ENCODE measurements around the gene LARP4B.
"Not testable (repeated sequence)": the region's sequence is repeated elsewhere in the genome, so short reads cannot be mapped to it uniquely, and the experiment has no call there.

The LARP4B gene

DNA sequence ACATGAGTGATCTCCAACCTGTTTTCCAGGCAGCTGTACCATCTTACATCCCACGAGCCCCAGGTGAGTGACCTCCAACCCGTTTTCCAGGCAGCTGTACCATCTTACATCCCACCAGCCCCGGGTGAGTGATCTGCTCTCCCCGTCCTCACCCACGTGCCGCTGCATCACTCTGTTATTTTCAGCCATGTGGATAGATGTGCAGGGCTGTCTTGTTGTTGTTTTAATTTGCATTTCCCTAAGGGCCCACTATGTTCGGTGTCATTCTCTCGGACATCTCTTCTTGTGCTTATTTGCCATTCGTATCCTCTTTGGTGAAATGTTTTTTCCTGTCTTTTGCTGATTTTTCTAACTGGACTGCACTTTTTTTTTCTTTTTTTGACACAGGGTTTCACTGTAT is 17.9 kb upstream of the LARP4B start:
- H3K36me3 ChIP-seq (replicated peaks): no peaks in the 10 kb centered on the region
- H3K27me3 ChIP-seq (ENCODE audit: low read depth): 0 out of 2 replicates have a peak, but pooled peaks cover 5% of the 10 kb centered on the region
- DNase-seq (ENCODE audit: low spot score in 2 of 2): no peak
- no peak overlapping the region for H3K4me3 ChIP-seq
- H3K4me1 ChIP-seq: no peaks in the 10 kb centered on the region
- H3K9me3 ChIP-seq: no peaks in the 10 kb centered on the region
- in situ Hi-C loops (cut with MboI; ENCODE audit: low sequenced_read_pairs): no loop called here

DNA sequence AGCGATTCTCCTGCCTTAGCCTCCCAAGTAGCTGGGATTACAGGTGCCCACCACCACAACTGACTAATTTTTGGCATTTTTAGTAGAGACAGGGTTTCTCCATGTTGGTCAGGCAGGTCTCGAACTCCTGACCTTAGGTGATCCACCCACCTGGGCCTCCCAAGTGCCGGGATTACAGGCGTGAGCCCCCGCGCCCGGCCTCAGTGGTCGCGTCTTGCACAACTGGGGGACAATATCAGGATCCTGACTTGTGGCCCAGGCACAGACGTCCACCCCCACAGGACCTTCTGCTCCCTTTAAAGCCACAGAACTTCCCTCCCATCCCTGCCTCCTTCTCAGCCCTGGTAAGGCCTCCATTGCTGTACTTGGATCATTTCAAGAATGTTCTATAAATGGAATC is 16.8 kb upstream of the LARP4B start:
- H3K4me1 ChIP-seq: peaks cover 8% of the 10 kb centered on the region
- in situ Hi-C loops (cut with MboI; ENCODE audit: low sequenced_read_pairs): no loop called here

DNA sequence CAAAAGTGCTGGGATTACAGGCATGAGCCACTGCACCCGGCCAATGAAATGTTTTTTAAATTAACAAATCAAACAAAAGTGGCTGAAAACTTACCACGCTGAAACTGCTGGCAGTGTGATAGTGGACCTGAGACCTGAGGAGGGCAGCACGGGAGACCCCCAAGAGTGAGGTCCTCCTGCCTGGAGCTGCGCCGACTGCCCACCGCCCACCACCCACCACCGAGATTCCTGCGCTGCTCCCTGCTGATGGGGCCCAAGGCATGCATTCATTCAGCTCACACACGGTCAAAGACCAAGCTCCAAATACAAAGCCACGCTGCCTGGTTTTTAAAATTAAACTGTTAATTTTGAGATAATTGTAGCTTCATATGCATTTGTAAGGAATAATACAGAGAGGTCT is 16.4 kb upstream of the LARP4B start:
- in situ Hi-C loops (cut with MboI; ENCODE audit: low sequenced_read_pairs): no loop called here
- Histone ChIP-seq H3K9me3 (no peaks in the 10 kb centered on the region), H3K4me3 (no peak overlapping the region)

More for the DNA sequence above, 16.8 kb upstream of the LARP4B start:
- Histone ChIP-seq H3K36me3 (replicated peaks) (no peaks in the 10 kb centered on the region), H3K4me3 (no peak overlapping the region), H3K9me3 (no peaks in the 10 kb centered on the region), H3K27me3 (ENCODE audit: low read depth) (0 out of 2 replicates have a peak, but pooled peaks cover 5% of the 10 kb centered on the region)
- DNase-seq (ENCODE audit: low spot score in 2 of 2): no peak

DNA sequence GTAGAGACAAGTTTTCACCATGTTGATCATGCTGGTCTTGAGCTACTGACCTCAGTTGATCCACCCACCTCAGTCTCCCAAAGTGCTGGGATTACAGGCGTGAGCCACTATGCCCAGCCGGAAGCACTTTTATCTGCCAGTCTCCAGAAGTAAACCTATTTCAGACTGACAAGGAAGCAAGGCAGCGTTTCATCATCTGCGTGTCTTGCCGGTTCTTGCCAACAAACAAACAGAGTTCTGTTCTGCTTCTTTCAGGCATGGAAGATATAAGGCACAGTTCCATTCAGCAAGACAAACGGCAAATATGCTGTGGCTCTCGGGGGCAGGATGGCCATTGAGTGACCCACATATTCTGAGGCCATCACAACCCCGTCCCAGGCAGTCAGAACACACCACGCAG is 15.5 kb upstream of the LARP4B start:
- Histone ChIP-seq H3K4me1 (peaks cover 8% of the 10 kb centered on the region), H3K36me3 (replicated peaks) (no peaks in the 10 kb centered on the region), H3K27me3 (ENCODE audit: low read depth) (0 out of 2 replicates have a peak, but pooled peaks cover 5% of the 10 kb centered on the region), H3K4me3 (no peak overlapping the region), H3K9me3 (no peaks in the 10 kb centered on the region)
- no peak for DNase-seq (ENCODE audit: low spot score in 2 of 2)
- in situ Hi-C loops (cut with MboI; ENCODE audit: low sequenced_read_pairs): no loop called here

More for the DNA sequence above, 16.4 kb upstream of the LARP4B start:
- Histone ChIP-seq H3K27me3 (ENCODE audit: low read depth) (0 out of 2 replicates have a peak, but pooled peaks cover 5% of the 10 kb centered on the region), H3K4me1 (peaks cover 8% of the 10 kb centered on the region), H3K36me3 (replicated peaks) (no peaks in the 10 kb centered on the region)
- no peak for DNase-seq (ENCODE audit: low spot score in 2 of 2)

DNA sequence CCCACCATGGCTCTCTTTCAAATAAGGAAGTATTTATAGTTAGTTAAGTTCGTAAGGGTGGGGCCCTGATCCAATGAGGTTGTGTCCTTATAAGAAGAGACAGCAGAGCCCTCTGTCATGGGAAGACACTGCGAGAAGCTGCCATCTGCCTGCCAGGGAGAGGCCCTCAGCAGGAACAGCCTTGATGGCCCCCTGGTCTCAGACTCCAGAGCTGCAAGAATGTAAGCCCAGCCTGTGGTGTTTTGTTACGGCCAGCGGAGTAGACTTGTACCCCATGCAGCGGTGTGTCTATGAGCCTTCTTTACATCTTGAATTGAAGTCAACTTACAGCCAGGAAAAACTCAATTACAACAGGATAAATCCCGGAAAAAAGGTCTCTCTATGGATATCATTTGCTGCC is 14.3 kb upstream of the LARP4B start:
- in situ Hi-C loops (cut with MboI; ENCODE audit: low sequenced_read_pairs): no loop called here
- H3K4me1 ChIP-seq: peaks cover 8% of the 10 kb centered on the region
- no peaks in the 10 kb centered on the region for H3K9me3 ChIP-seq
- H3K36me3 ChIP-seq (replicated peaks): no peaks in the 10 kb centered on the region
- no peak overlapping the region for H3K4me3 ChIP-seq
- 0 out of 2 replicates have a peak, but pooled peaks cover 5% of the 10 kb centered on the region for H3K27me3 ChIP-seq (ENCODE audit: low read depth)
- no peak for DNase-seq (ENCODE audit: low spot score in 2 of 2)

DNA sequence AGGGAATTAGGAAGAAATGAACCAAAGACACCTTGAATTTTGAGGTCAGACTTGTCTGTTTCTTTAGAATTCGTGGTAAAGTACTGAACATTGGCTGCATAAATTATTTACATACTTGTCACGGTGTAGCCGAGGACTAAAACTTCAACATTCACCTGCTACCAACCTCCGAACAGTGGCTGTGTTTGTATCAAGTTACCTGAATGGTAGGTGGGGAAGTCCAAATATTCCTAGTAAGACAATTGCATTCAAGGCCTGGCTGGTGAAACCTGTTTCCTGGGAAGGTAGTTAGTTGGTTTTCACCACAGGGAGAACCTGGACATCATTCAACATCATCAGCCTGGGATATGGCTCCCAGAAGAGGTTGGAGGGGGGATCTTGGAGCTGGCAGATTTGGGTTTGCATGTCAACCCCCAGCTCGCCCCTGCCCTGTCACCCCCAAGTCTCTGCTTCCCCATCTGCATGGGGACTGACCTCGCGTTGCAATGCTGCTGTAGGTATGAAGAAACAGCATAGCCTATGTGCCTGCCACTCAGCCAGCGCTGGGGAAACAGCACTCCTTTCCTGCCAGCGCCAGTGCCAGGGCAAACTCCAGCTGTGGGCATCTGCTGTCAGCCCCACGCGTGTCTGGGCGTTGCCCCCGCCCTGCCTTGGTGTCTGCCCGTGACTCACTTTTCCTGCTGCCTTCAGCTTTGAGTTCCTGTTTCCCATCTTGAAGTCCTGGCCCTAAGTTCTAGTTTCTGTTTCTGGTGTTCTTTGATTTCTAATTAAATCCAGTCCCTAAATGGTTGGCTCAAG is 12.7 kb upstream of the LARP4B start:
- in situ Hi-C loops (cut with MboI; ENCODE audit: low sequenced_read_pairs): no loop called here
- no peaks in the 10 kb centered on the region for H3K27me3 ChIP-seq (ENCODE audit: low read depth)
- H3K4me3 ChIP-seq: no peak overlapping the region
- H3K4me1 ChIP-seq: peaks cover 8% of the 10 kb centered on the region
- no peaks in the 10 kb centered on the region for H3K9me3 ChIP-seq
- no peaks in the 10 kb centered on the region for H3K36me3 ChIP-seq (replicated peaks)
- no peak for DNase-seq (ENCODE audit: low spot score in 2 of 2)

DNA sequence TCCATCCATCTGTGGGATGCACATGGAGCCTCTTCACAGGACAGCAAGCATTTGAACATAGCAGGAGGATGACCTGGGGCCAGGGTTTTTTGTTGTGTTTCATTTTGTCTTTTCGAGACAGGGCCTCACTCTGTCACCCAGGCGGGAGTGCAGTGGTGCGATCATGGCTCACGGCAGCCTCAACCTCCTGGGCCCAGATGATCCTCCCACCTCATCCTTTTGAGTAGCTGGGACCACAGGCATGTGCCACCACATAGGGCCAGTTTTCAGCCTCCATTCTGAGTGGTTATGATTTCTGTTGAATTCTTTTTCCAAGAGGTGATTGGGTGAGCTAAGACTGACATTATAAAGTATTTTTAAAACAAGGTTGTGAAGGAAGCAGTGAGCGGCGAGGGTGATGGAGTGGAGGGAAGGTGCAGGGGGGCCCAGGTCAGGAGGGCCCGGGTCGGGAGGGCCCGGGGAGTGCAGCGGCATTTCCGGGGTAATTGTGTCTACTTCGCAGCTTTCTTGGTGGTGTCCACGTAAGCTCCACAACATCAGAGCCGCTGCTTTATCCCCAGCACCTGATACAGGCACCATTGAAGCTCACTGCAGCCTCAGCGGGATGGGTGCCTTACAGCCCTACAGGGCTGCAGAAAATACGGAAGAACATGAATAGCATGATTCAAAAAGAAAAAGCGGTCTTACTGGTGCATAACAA is 12.0 kb upstream of the LARP4B start:
- H3K27me3 ChIP-seq (ENCODE audit: low read depth): no peaks in the 10 kb centered on the region
- in situ Hi-C loops (cut with MboI; ENCODE audit: low sequenced_read_pairs): no loop called here
- H3K4me1 ChIP-seq: peaks cover 8% of the 10 kb centered on the region
- H3K4me3 ChIP-seq: no peak overlapping the region
- no peaks in the 10 kb centered on the region for H3K36me3 ChIP-seq (replicated peaks)
- no peaks in the 10 kb centered on the region for H3K9me3 ChIP-seq
- no peak for DNase-seq (ENCODE audit: low spot score in 2 of 2)

DNA sequence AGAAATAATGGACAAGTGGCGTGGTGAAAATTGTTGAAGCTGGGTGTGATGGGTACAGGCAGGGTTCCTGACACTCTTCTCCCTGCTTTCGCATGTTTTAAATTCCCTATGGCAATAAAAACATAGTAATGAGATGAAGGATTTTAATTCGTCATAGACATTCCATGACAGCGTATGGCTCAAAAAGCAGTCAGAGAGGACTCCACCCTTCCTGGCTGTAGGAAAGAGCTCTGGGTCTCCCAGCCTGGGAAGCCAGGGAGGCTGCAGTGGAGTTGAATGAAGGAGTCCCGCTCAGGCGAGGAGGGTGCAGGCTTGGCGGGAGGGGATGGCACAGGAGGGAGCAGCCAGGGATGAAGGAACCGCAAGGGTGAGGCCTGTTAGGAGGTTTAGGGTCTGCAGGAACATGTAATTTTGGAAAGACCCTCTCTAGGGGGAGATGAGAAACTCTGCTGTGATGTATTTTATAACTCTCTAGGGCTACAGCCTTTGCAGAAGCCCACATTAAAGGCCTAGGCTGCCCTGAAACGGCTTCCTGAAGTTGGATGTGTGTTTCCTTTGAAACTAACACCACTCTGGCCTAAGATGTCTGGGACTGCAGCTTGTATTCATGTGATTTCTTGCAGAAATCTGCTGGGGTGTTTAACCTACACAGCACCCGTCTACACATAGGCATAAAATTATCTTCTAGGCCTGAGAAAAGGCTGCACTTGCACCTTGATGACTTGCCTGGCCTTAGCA is 7.6 kb upstream of the LARP4B start:
- H3K4me1 ChIP-seq: peaks cover 6% of the 10 kb centered on the region
- no peak overlapping the region for H3K4me3 ChIP-seq
- H3K36me3 ChIP-seq (replicated peaks): no peaks in the 10 kb centered on the region
- H3K9me3 ChIP-seq: no peaks in the 10 kb centered on the region
- in situ Hi-C loops (cut with MboI; ENCODE audit: low sequenced_read_pairs): no loop called here
- H3K27me3 ChIP-seq (ENCODE audit: low read depth): no peaks in the 10 kb centered on the region
- DNase-seq (ENCODE audit: low spot score in 2 of 2): no peak

DNA sequence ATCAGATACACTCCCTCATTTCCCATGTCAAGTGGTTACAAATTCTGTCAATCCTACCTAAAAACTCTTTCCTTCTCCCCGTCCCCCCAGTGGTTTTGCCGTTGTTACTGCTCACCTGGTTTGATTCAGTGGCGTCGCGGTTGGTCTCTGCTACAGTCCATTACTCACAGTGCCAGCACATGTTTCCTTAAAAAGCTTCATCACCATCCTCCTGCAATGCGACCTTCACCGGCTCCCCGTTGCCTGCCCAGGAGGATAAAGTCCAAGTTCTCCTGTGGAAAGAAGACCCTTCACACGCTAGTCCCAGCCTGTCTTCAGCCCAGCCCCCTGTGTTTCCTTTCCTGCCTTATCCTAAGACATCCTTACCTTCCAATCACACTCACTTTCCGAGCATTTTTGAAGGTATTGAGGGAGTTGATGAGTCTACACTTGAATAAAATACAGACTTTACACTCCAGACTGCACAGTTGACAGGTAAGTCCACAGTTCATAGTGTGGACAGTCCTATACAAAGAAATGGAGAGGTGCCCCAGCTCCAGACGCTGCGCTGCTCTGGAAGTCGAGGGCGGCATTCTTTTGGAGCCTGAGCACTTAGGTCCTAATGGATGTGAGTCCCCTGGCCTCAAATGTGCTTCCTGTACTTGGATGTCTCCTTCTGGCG is 3.4 kb upstream of the LARP4B start:
- in situ Hi-C loops (cut with MboI; ENCODE audit: low sequenced_read_pairs): loop anchor here (5.0 kb wide), 1 partner anchor 52 kb away; the partner anchor contains the start of gene GTPBP4
- DNase-seq (ENCODE audit: low spot score in 2 of 2): no peak
- no peaks in the 10 kb centered on the region for H3K9me3 ChIP-seq
- H3K27me3 ChIP-seq (ENCODE audit: low read depth): no peaks in the 10 kb centered on the region
- no peaks in the 10 kb centered on the region for H3K36me3 ChIP-seq (replicated peaks)
- peaks cover 9% of the 10 kb centered on the region for H3K4me1 ChIP-seq
- no peak overlapping the region for H3K4me3 ChIP-seq

DNA sequence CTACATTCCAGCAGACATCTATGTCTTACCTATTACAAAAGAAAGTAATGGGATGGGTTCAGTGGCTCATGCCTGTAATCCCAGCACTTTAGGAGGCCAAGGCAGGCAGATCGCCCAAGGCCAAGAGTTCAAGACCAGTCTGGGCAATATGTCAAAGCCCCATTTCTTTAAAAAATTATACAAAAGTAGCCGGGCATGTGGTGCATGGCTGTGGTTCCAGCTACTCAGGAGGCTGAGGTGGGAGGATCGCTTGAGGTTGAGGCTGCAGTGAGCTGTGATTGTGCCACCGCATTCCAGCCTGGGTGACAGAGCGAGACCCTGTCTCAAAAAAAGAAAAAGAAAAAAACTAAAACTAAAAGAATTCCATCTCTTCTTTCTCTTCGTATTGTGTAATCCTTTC is 2.7 kb upstream of the LARP4B start:
- in situ Hi-C loops (cut with MboI; ENCODE audit: low sequenced_read_pairs): loop anchor here (5.0 kb wide), 1 partner anchor 53 kb away; the partner anchor contains the start of gene GTPBP4
- not testable (repeated sequence) for H3K4me3 ChIP-seq; H3K27me3 ChIP-seq (ENCODE audit: low read depth); DNase-seq (ENCODE audit: low spot score in 2 of 2); H3K9me3 ChIP-seq; H3K36me3 ChIP-seq (replicated peaks)
- peaks cover 14% of the 10 kb centered on the region for H3K4me1 ChIP-seq

DNA sequence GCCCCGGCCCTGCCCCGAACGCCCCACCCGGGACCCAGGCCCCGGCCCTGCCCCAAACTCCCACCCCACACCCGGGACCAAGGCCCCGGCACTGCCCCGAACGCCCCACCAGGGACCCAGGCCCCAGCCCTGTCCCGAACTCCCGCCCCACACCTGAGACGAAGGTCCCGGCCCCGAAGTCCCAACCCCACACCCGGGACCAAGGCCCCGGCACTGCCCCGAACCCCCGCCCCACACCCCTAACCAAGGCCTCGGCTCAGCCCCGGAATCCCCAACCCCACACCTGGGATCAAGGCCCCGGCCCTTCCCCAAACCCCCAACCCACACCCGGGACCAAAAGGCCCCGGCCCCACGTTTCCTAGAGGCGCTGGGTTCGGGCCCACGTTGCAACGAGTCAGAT is 1.1 kb upstream of the LARP4B start:
- no peaks in the 10 kb centered on the region for H3K27me3 ChIP-seq (ENCODE audit: low read depth)
- in situ Hi-C loops (cut with MboI; ENCODE audit: low sequenced_read_pairs): loop anchor here (5.0 kb wide), 1 partner anchor 55 kb away; the partner anchor contains the start of gene GTPBP4
- H3K4me1 ChIP-seq: peaks cover 23% of the 10 kb centered on the region
- H3K9me3 ChIP-seq: no peaks in the 10 kb centered on the region
- H3K36me3 ChIP-seq (replicated peaks): peaks cover 8% of the 10 kb centered on the region; the same call in 1 of the 2 replicates
- peak overlapping the region; percentile 16 for H3K4me3 ChIP-seq
- DNase-seq (ENCODE audit: low spot score in 2 of 2): no peak

DNA sequence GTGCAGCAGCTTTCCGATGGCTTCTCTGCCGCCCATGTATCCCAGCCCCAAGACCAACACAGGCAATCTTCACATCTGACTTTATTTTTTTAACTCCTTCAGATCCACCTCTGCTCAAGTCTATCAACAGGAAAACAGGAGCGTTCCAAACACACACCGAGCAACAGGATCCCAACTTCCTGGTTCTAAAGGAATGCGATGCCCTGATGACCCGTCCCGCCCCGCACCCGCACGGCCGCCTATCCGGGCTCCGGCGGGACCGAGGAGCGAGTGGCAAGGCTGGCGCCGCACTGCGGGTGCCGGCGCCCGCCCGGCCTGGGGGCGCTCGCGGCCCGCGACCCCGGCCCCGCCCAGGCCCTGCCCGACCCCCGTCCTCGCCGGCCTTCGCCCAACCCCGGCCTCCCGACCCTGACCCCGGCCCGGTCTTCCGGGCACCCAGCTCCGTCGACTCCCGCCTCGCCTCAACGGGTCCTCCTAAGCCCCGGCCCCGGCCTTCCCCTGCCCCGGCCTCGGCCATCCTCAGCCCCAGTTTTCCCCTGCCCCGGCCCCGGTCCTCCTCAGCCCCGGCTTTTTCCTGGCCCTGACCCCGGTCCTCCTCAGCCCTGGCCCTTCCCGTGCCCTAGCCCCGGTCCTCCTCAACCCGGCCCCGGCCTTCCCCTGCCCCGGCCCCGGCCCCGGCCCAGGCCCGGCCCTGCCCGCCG is 730 bp downstream of the LARP4B start:
- Histone ChIP-seq H3K27me3 (ENCODE audit: low read depth) (no peaks in the 10 kb centered on the region), H3K9me3 (no peaks in the 10 kb centered on the region), H3K4me1 (peaks cover 25% of the 10 kb centered on the region), H3K36me3 (replicated peaks) (peaks cover 10% of the 10 kb centered on the region; the same call in 1 of the 2 replicates), H3K4me3 (peak overlapping the region; percentile 55)
- peak in 1 of 2 experiments; percentile 63 for DNase-seq (ENCODE audit: low spot score in 2 of 2)
- in situ Hi-C loops (cut with MboI; ENCODE audit: low sequenced_read_pairs): loop anchor here (5.0 kb wide), 1 partner anchor 57 kb away; the partner anchor contains the start of gene GTPBP4
